Measurements from ENCODE around the gene TBX21.
A peak's percentile ranks its signal among the peaks of the same experiment; 100 is the strongest.

The TBX21 gene

DNA sequence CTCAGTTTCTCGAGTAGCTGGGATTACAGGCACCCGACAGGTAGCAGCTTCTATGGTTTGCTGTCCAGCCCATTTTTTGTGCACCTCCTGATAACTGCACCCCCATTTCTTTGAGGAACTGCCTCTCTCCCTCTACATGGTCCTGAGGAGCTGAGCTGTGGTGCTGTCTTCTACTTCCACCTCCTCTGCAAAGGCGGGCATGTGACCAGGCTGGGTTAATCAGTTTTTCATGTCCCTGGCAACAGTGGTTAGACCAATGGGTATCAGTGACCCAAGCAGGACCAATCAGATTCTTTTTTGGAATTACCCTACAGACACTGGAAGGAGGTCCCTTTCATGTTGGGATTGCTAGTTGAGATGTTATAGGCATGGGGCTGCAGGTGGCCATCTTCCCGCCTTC, 41.3 kb downstream of the TBX21 start:
- in situ Hi-C loops (cut with MboI; ENCODE audit: low pct_unique_long_range_greater_than_20kb, low sequenced_read_pairs, unreplicated experiment), result no loop called here
- TF ChIP-seq, protein P1, sequence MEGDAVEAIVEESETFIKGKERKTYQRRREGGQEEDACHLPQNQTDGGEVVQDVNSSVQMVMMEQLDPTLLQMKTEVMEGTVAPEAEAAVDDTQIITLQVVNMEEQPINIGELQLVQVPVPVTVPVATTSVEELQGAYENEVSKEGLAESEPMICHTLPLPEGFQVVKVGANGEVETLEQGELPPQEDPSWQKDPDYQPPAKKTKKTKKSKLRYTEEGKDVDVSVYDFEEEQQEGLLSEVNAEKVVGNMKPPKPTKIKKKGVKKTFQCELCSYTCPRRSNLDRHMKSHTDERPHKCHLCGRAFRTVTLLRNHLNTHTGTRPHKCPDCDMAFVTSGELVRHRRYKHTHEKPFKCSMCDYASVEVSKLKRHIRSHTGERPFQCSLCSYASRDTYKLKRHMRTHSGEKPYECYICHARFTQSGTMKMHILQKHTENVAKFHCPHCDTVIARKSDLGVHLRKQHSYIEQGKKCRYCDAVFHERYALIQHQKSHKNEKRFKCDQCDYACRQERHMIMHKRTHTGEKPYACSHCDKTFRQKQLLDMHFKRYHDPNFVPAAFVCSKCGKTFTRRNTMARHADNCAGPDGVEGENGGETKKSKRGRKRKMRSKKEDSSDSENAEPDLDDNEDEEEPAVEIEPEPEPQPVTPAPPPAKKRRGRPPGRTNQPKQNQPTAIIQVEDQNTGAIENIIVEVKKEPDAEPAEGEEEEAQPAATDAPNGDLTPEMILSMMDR (IDR thresholded peaks at IDR 0.05; ENCODE audit: extremely low read depth, insufficient read depth, missing control alignments), result no peak
- DNase-seq (ENCODE audit: low spot score), result no peak

DNA sequence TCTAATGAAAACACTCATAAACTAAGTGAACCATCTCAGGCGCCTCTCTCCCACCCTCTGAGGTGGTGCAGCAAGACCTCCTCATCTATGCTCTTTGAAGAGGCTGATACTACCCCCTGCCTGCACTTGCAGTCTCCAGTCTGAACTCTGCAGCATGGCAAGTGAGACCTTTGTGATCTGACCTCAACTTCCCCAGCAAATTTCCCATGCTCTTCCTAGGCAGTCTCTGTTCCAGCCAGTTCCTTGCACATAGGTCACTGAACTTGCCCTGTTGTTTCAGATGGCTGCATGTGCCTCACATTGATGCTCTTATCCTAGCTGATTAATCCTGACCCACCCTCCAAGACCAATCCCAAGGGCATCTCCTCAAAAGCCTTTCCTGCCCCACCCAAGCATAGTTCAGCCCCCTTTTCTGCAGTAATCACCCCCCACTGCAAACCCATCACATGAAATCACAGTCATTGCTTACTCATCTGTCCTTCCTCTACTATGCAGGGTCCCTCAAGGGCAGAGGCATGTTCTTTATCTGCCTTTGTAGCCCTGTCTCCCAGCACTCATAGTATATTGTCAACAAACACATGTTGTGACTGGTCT, 42.0 kb downstream of the TBX21 start:
- in situ Hi-C loops (cut with MboI; ENCODE audit: low pct_unique_long_range_greater_than_20kb, low sequenced_read_pairs, unreplicated experiment), result no loop called here
- DNase-seq (ENCODE audit: low spot score), result no peak
- TF ChIP-seq, protein P1 (IDR thresholded peaks at IDR 0.05; ENCODE audit: extremely low read depth, insufficient read depth, missing control alignments), result no peak

DNA sequence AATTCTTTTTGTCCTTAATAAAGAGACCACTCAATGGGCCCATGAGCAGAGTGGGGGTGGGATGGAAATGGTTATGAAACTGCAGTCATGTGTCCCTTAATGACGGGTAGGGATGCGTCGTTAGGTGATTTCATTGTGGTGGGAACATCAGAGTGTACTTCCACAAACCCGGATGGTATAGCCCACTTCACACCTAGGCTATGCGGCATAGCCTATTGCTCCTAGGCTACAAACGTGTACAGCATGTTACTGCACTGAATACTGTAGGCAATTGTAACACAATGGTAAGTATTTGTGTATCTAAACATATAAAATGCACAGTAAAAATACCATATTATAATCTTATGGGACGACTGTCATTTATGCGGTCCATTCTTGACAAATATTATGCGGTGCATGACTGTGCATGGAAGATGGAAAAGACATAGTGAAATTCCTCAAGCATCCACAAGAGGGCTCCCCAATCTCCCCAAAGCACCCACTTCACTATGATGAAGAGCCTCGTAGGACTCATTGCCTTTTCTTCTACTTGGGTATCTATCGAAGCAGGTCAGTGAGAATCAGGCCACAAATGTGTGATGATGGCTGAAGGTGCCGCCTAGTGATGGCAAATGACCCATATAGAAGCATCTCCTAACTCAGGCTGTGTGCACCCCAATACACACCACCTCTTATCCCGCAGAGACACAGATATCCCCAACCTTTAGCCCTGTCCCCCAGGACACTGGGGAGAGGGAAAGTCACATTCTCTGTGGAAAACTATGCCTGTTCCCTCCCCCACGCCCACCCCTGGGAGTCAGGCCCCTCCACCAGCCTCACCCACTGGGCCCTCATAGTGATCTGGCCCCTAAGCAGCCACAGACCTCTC, 43.5 kb downstream of the TBX21 start:
- peak; percentile 81 for DNase-seq (ENCODE audit: low spot score)
- in situ Hi-C loops (cut with MboI; ENCODE audit: low pct_unique_long_range_greater_than_20kb, low sequenced_read_pairs, unreplicated experiment), result no loop called here
- TF ChIP-seq, protein P1 (IDR thresholded peaks at IDR 0.05; ENCODE audit: extremely low read depth, insufficient read depth, missing control alignments), result peak; percentile 78

DNA sequence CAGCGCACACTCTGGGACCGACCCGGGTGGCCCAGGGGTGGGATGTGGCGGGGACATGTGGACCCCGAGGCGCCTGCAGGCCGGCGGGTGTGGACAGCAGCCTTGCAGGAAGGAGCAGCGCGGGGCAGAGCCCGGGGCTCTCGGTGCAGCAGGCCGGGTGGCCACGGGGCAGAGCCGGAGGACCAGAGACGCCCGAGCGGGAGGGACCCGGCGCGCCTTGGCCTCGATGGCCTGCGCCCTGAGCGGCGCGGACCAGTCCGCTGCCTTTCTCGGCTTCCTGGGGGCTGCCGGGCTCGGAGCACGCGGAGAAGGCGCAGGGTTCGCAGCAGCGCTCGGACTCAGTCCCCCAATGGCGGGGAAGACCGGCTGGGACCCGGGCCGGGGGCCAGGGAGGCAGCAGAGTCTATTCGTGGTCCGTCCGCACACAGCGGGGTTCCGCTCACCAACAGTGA, 45.2 kb downstream of the TBX21 start:
- TF ChIP-seq, protein P1 (IDR thresholded peaks at IDR 0.05; ENCODE audit: extremely low read depth, insufficient read depth, missing control alignments), result no peak
- in situ Hi-C loops (cut with MboI; ENCODE audit: low pct_unique_long_range_greater_than_20kb, low sequenced_read_pairs, unreplicated experiment), result no loop called here
- DNase-seq (ENCODE audit: low spot score), result no peak

DNA sequence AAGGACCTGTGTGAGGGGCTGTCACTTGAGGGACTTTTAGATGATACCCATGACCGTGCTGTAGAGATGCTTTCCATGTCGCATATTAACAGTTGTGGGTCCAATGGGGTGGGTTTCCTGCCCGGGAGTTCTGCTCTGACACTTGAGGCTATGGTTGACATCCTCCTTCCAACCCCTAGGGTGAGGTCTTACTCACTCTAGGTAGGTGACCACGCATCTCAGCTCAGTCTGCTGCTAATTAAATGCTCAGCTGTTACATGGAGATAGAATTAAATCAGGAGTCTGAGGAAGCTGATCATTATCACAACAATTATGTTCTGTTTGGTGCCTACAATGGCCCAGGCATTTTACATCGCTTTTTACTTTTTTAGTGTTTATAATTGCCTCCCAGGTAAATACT, 48.4 kb downstream of the TBX21 start:
- in situ Hi-C loops (cut with MboI; ENCODE audit: low pct_unique_long_range_greater_than_20kb, low sequenced_read_pairs, unreplicated experiment), result no loop called here
- TF ChIP-seq, protein P1 (IDR thresholded peaks at IDR 0.05; ENCODE audit: extremely low read depth, insufficient read depth, missing control alignments), result no peak
- DNase-seq (ENCODE audit: low spot score), result no peak

DNA sequence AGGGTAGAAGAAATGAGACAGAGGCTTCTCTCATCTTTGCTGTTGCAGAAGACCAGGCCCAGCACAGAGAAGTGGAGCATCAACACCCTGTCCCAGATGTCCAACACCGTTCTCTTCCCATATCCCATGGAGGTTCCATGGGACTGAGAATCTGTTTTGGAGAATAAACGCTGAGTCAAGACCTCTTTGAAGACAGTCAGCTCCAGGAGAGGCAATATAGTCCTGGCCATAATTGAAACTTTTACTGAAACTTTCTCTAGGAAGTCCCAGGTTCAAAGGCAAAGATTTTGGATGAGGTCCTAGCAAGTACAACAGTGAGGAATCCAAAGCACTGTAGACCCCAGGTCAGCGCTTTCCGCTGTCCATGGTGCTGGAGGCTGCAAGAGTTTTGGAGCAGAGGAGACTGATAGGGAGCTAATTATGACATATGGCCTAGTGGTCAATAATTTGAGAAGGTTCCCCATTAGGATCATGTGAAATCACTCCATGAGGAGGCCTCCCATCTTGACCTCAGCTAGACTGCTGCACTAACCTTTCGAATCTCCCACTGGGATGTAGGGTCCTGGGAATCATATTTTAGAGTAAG, 52.6 kb downstream of the TBX21 start:
- no peak for DNase-seq (ENCODE audit: low spot score)
- in situ Hi-C loops (cut with MboI; ENCODE audit: low pct_unique_long_range_greater_than_20kb, low sequenced_read_pairs, unreplicated experiment), result no loop called here

More for the DNA sequence above, 52.6 kb downstream of the TBX21 start:
- TF ChIP-seq, protein P1 (IDR thresholded peaks at IDR 0.05; ENCODE audit: extremely low read depth, insufficient read depth, missing control alignments), result no peak
